Stimulated activated CD8-positive, alpha-beta memory T cell treated with anti-CD3 and anti-CD28 coated beads, Interleukin-4, amount 100 ng/mL, for 1 hour (primary cell): ENCODE results near the gene DNAJC19.

ENCODE experiments used
- DNase-seq, 2 donors: peaks; one replicate each; pipeline ENCODE4 v3.0.0-alpha.2; 2020; ENCODE audit warnings: low read depth in 2 of 2, low spot score in 1 of 2

Gene DNAJC19

DNA sequence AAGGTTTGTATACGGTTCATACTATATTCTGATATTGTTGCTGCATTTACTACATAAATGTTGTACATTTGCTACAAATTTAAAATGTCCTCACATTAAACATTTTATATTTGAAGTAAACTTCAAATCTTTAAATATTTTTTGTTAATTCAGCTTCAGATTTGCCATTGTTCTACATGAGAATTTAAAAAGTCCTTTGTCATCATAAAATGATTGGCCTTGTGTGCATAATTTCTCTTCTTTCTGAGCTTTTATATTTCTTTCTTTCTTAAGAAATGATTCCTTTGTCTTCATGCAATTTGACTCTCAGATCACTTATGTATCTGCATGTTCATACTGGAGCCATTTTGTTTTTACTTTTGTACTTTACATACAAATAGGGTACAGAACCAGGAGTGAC, 28.0 kb downstream of the DNAJC19 start:
- no peak for DNase-seq

- no peak for DNase-seq
Observed at GRCh38 chr3:180961087-180961486, 28.4 kb downstream of the DNAJC19 start.

GRCh38 chr3:180959691-180960090, 29.8 kb downstream of the DNAJC19 start:
- no peak for DNase-seq

GRCh38 chr3:180947761-180948390, 41.7 kb downstream of the DNAJC19 start:
- DNase-seq, result no peak

- no peak for DNase-seq
Observed at GRCh38 chr3:180940826-180941225, 48.7 kb downstream of the DNAJC19 start.

- no peak for DNase-seq
Observed at GRCh38 chr3:180934638-180935037, 54.9 kb downstream of the DNAJC19 start.
